SK-N-SH treated with all-trans-retinoic acid at 6 μM for 48 hours (cell line): ENCODE results near the gene MAP3K20.

Experiments
- ZFP30 ChIP-seq: fragments of 450-650 bp; formaldehyde crosslinking; IDR thresholded peaks from 2 replicates; pipeline ENCODE4 v1.5.0; 2022; ENCODE audit warnings: mild to moderate bottlenecking, moderate library complexity
- TF ChIP-seq, protein P1 (sequence below): fragments of 250-450 bp; sonication (Bioruptor Pico); IDR thresholded peaks from 2 replicates; pipeline ENCODE4 v1.8.0; 2020; ENCODE audit warnings: mild to moderate bottlenecking, moderate library complexity, borderline replicate concordance
- TF ChIP-seq, protein P2 (sequence below): fragments of 250-450 bp; sonication (Bioruptor Pico); IDR thresholded peaks from 2 replicates; pipeline ENCODE4 v1.8.0; 2021; ENCODE audit warnings: low read depth, mild to moderate bottlenecking, moderate library complexity, borderline replicate concordance

DNA sequence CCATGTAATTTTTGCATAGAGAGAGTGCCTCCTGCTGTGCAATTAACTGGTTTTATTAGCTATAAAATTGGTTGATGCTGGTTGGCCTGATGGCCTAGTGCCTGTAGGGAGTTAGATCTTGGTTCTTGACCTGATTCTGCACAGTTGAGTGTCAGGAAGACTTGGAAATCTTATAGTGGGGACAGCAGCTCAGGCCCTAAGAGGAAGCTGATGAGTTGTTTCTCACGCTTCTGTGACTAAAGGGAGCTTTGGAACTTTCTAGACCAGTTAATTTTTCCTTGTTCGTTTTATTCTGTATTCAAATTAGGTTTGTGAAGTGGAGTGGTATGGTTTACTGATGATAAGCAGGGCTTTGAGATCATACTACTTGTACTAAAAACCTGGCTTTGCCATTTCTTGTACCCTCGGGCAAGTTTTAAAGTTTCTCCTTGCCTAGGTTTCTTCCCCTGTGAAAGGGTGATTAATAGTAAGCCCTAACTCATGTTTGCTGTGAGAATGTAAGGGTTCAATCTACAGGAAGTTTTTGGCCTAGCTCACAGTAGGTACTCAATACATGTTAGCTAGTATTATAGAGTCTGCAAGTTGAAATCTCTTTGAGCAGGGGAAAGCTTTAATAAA, 82.1 kb downstream of the MAP3K20 start:
- TF ChIP-seq, protein P1, sequence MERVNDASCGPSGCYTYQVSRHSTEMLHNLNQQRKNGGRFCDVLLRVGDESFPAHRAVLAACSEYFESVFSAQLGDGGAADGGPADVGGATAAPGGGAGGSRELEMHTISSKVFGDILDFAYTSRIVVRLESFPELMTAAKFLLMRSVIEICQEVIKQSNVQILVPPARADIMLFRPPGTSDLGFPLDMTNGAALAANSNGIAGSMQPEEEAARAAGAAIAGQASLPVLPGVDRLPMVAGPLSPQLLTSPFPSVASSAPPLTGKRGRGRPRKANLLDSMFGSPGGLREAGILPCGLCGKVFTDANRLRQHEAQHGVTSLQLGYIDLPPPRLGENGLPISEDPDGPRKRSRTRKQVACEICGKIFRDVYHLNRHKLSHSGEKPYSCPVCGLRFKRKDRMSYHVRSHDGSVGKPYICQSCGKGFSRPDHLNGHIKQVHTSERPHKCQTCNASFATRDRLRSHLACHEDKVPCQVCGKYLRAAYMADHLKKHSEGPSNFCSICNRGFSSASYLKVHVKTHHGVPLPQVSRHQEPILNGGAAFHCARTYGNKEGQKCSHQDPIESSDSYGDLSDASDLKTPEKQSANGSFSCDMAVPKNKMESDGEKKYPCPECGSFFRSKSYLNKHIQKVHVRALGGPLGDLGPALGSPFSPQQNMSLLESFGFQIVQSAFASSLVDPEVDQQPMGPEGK = no peak
- TF ChIP-seq, protein P2, sequence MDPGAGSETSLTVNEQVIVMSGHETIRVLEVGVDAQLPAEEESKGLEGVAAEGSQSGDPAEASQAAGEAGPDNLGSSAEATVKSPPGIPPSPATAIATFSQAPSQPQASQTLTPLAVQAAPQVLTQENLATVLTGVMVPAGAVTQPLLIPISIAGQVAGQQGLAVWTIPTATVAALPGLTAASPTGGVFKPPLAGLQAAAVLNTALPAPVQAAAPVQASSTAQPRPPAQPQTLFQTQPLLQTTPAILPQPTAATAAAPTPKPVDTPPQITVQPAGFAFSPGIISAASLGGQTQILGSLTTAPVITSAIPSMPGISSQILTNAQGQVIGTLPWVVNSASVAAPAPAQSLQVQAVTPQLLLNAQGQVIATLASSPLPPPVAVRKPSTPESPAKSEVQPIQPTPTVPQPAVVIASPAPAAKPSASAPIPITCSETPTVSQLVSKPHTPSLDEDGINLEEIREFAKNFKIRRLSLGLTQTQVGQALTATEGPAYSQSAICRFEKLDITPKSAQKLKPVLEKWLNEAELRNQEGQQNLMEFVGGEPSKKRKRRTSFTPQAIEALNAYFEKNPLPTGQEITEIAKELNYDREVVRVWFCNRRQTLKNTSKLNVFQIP (CRISPR knock-in tag) = no peak
- no peak for TF ChIP-seq ZFP30
